Measurements from ENCODE around the gene SFXN2. TPM values are rescaled to one million over a fixed set of nuclear protein-coding genes. Genes with fewer than 3 reads are reported as not detected.

SFXN2 gene
- polyA plus RNA-seq, 1 of the 3 experiments (the other 2 are of a cell fraction), result 10.2 TPM

DNA sequence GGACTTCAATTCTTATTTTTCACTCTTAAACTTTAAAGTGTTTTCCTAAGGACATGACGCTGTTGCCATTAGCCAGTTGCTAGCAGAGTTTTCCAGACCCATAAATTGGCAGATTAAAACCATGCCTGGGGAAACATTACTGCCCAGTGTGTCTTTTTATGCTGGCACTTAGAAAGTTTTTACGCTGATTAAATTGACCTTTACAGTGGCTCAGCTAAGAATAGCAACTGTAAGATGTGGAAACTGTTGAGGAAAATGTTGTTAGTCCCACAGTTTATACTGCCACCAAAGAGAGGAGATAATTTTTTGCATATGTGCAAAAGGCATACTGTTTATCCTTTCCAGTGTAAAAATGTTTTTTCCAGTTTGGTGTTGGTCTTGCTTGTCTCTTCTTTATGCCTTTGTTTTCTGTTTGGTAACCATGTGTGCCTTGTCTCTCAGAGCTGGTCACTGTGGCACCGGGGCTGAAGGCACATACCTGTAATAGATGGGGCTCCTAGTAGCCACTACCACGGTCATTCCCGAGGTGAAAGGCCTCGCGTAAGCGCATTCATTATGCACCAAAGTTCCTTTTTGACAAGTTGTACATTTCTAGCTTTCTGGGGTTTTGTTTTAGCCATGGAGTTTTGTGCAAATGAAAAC is 77.4 kb downstream of the SFXN2 start:
- no peak overlapping the region; the same call in 1 of the 2 replicates for H3K4me2 ChIP-seq
- no peaks in the 10 kb centered on the region for H3K9me3 ChIP-seq
- H2AFZ ChIP-seq (ENCODE audit: low read depth), result no peak overlapping the region
- H3K36me3 ChIP-seq (replicated peaks in 1 of 2; ENCODE audit: control insufficient read depth in 1 of 2, insufficient read depth in 2 of 2, low read length in 1 of 2), result peaks cover 0 to 11% of the 10 kb centered on the region in 2 experiments
- peaks cover 22% of the 10 kb centered on the region; the same call in 1 of the 2 replicates for H4K20me1 ChIP-seq (ENCODE audit: insufficient read depth)
- H3K4me1 ChIP-seq (ENCODE audit: control insufficient read depth in 1 of 2, insufficient read depth in 2 of 2, low read depth in 1 of 2, low read length in 1 of 2), result peaks cover 9 to 18% of the 10 kb centered on the region in 2 experiments
- H3F3A ChIP-seq (replicated peaks; ENCODE audit: insufficient read depth), result no peaks in the 10 kb centered on the region
- H3K27ac ChIP-seq (ENCODE audit: low read depth in 2 of 2, low read length in 1 of 2), result peak overlapping the region; percentile 32 to 88; a peak in 3 of 4 replicates
- no peaks in the 10 kb centered on the region for H3K9me2 ChIP-seq
- peak; percentile 52 for DNase-seq
- peak in 1 of 2 experiments; percentile 17; a peak in 1 of 4 replicates for TF ChIP-seq EP300 (IDR thresholded peaks at IDR 0.05; ENCODE audit: borderline replicate concordance in 1 of 2, low read depth in 1 of 2, low read length in 1 of 2)
- TF ChIP-seq RXRA (IDR thresholded peaks at IDR 0.05; ENCODE audit: borderline replicate concordance, low read depth), result no peak
- no peak for TF ChIP-seq NFIC (IDR thresholded peaks at IDR 0.05; ENCODE audit: borderline replicate concordance)
- TF ChIP-seq POLR2AphosphoS5 (IDR thresholded peaks at IDR 0.05; ENCODE audit: low read depth, low read length), result no peak
- no peak for TF ChIP-seq GATA2 (CRISPR knock-in tag; IDR thresholded peaks at IDR 0.05)
- peak; percentile 58; the same call in 1 of the 2 replicates for TF ChIP-seq RCOR1 (IDR thresholded peaks at IDR 0.05; ENCODE audit: low read length)
- peak; percentile 62 for TF ChIP-seq CHD2 (IDR thresholded peaks at IDR 0.05; ENCODE audit: low read length, partially characterized antibody)
- 72% methylated on average over 8 of the region's 8 CpGs for WGBS (ENCODE audit: low lambda C conversion rate)
- H3K9ac ChIP-seq, result no peak overlapping the region
- CTCF ChIA-PET, result interaction anchor here (0.9 to 2.3 kb wide), 4 partner anchors 12 to 39 kb away, joined by 3 to 7 read pairs (median 4); no protein-coding TSS in a partner anchor
- POLR2A ChIA-PET, result no interaction called here
- H3K27me3 ChIP-seq (ENCODE audit: insufficient read depth), result no peaks in the 10 kb centered on the region
- H3K4me3 ChIP-seq (ENCODE audit: low read depth in 2 of 2, low read length in 1 of 2), result no peak overlapping the region
- H3K79me2 ChIP-seq (ENCODE audit: insufficient read depth), result peaks cover 54% of the 10 kb centered on the region

Other genes with a start within 250 kb of the SFXN2 start
- gene ACTR1A, start 211.9 kb upstream of the SFXN2 start, polyA plus RNA-seq (2012; rRNA removed), result 106 and 117 TPM in 2 replicates
- 4.6 and 5.7 TPM in 2 replicates for gene SUFU, start 210.7 kb upstream of the SFXN2 start, polyA plus RNA-seq (2012; rRNA removed)
- gene TRIM8, start 70.2 kb upstream of the SFXN2 start, polyA plus RNA-seq (2012; rRNA removed), result 67.0 and 108 TPM in 2 replicates
- gene ARL3, start 239 bp upstream of the SFXN2 start, polyA plus RNA-seq (2012; rRNA removed), result 11.2 and 12.5 TPM in 2 replicates
- 22.8 and 29.8 TPM in 2 replicates for gene WBP1L, start 29.3 kb downstream of the SFXN2 start, polyA plus RNA-seq (2012; rRNA removed)
- gene CYP17A1, start 122.8 kb downstream of the SFXN2 start, polyA plus RNA-seq (2012; rRNA removed), result not detected in 2 replicates
- gene BORCS7, start 139.6 kb downstream of the SFXN2 start, polyA plus RNA-seq (2012; rRNA removed), result 42.7 and 45.4 TPM in 2 replicates
- gene AS3MT, start 154.8 kb downstream of the SFXN2 start, polyA plus RNA-seq (2012; rRNA removed), result 9.0 and 9.7 TPM in 2 replicates
- 2.2 and 4.0 TPM in 2 replicates for gene CNNM2, start 203.7 kb downstream of the SFXN2 start, polyA plus RNA-seq (2012; rRNA removed)